IMR-90 (cell line): ENCODE data around the gene SDK1. TPM values are rescaled to one million over a fixed set of nuclear protein-coding genes. Genes with fewer than 3 reads are reported as not detected.

Experiments
- ATAC-seq: fragments of 200-7000 bp; cut with Tn5 transposase; 2 replicates; pipeline ENCODE4 v1.9.1; 2020; ENCODE audit warnings: low read depth, mild to moderate bottlenecking, moderate library complexity
- BruUV-seq: library from RNA; stranded (reverse); fragments of 400-500 nt; replicated peaks from 2 replicates; lab custom pipeline; 2021; lab: Mats Ljungman, UMichigan
- CTCF ChIA-PET: fragments of 300-600 bp; formaldehyde crosslinking; extraction: SDS; loops from one replicate; lab custom pipeline; 2021; ENCODE audit warnings: antibody characterized with exemption; lab: Yijun Ruan, JAX
- POLR2A ChIA-PET: fragments of 300-600 bp; sonication (Branson Sonifier 250); formaldehyde crosslinking; loops from one replicate; lab custom pipeline; 2022; ENCODE audit warnings: antibody characterized with exemption; ENCODE audit not compliant: unreplicated experiment; lab: Charles Lee
- DNase-seq: peaks from one replicate; pipeline ENCODE4 v3.0.0; 2013
- H2AFZ ChIP-seq: replicated peaks from 2 replicates; pipeline ENCODE3; 2013; ENCODE audit warnings: low read length, mild to moderate bottlenecking; ENCODE audit not compliant: poor library complexity
- H2AK5ac ChIP-seq: 2 replicates; pipeline ENCODE4 v1.6.1; 2013; ENCODE audit warnings: low read depth, low read length, inconsistent platforms
- H2AK9ac ChIP-seq: replicated peaks from 2 replicates; pipeline ENCODE3; 2013; ENCODE audit warnings: mild to moderate bottlenecking, low read depth, low read length, moderate library complexity; ENCODE audit not compliant: poor library complexity
- H2BK120ac ChIP-seq: 2 replicates; pipeline ENCODE4 v1.6.1; 2013; ENCODE audit warnings: low read depth, low read length, inconsistent platforms
- H2BK15ac ChIP-seq: 3 replicates; pipeline ENCODE4 v1.6.1; 2013; ENCODE audit warnings: low read depth, low read length, inconsistent platforms
- H2BK20ac ChIP-seq: 2 replicates; pipeline ENCODE4 v1.6.1; 2013; ENCODE audit warnings: low read depth, mild to moderate bottlenecking, inconsistent platforms, low read length, moderate library complexity
- H2BK5ac ChIP-seq: 2 replicates; pipeline ENCODE4 v1.6.1; 2013; ENCODE audit warnings: mild to moderate bottlenecking, low read depth, low read length, inconsistent platforms; ENCODE audit not compliant: poor library complexity, severe bottlenecking
- H3K14ac ChIP-seq: replicated peaks from 2 replicates; pipeline ENCODE4 v1.6.1; 2013; ENCODE audit warnings: low read depth, low read length, inconsistent platforms
- H3K18ac ChIP-seq: 2 replicates; pipeline ENCODE4 v1.6.1; 2013; ENCODE audit warnings: low read depth, low read length, control low read depth
- H3K23ac ChIP-seq: 2 replicates; pipeline ENCODE4 v1.6.1; 2013; ENCODE audit warnings: low read depth, low read length, inconsistent platforms
- H3K27ac ChIP-seq: 2 replicates; pipeline ENCODE4 v1.5.1; 2013; ENCODE audit warnings: mild to moderate bottlenecking, control low read depth, low read length; ENCODE audit not compliant: insufficient read depth
- H3K27me3 ChIP-seq: 2 replicates; pipeline ENCODE4 v1.6.1; 2013; ENCODE audit warnings: low read length; ENCODE audit not compliant: control insufficient read depth, insufficient read depth
- H3K36me3 ChIP-seq: 2 replicates; pipeline ENCODE4 v1.6.1; 2013; ENCODE audit warnings: low read length, mixed read lengths; ENCODE audit not compliant: control insufficient read depth, insufficient read depth
- H3K4ac ChIP-seq: 2 replicates; pipeline ENCODE4 v1.6.1; 2013; ENCODE audit warnings: low read depth, low read length, inconsistent platforms
- H3K4me1 ChIP-seq: 2 replicates; pipeline ENCODE4 v1.6.1; 2013; ENCODE audit warnings: low read length, mixed read lengths; ENCODE audit not compliant: control insufficient read depth, insufficient read depth
- H3K4me2 ChIP-seq: 2 replicates; pipeline ENCODE4 v1.6.1; 2013; ENCODE audit warnings: low read depth, mild to moderate bottlenecking, control low read depth, low read length, moderate library complexity
- H3K4me3 ChIP-seq: 2 replicates; pipeline ENCODE4 v1.5.1; 2013; ENCODE audit warnings: low read depth, mild to moderate bottlenecking, control low read depth, low read length, moderate library complexity; ENCODE audit not compliant: insufficient read depth
- H3K56ac ChIP-seq: 2 replicates; pipeline ENCODE4 v1.6.1; 2013; ENCODE audit warnings: low read length, inconsistent platforms; ENCODE audit not compliant: insufficient read depth; ENCODE audit errors: extremely low read depth
- H3K79me1 ChIP-seq, 2 experiments: 2 replicates each; pipeline ENCODE4 v1.6.1; 2013; ENCODE audit warnings: low read length in 2 of 2, inconsistent platforms in 1 of 2, low read depth in 1 of 2
- H3K9ac ChIP-seq: 2 replicates; pipeline ENCODE4 v1.6.1; 2013; ENCODE audit warnings: low read depth, low read length, control low read depth
- H3K9me1 ChIP-seq: 2 replicates; pipeline ENCODE4 v1.6.1; 2013; ENCODE audit warnings: low read length, inconsistent platforms; ENCODE audit not compliant: insufficient read depth
- H3K9me3 ChIP-seq: 2 replicates; pipeline ENCODE4 v1.6.1; 2013; ENCODE audit warnings: low read length; ENCODE audit not compliant: control insufficient read depth, insufficient read depth
- H4K20me1 ChIP-seq: 2 replicates; pipeline ENCODE4 v1.6.1; 2013; ENCODE audit warnings: low read length, inconsistent platforms; ENCODE audit not compliant: insufficient read depth
- H4K5ac ChIP-seq: 2 replicates; pipeline ENCODE4 v1.6.1; 2013; ENCODE audit warnings: mild to moderate bottlenecking, low read depth, low read length, control low read depth
- H4K8ac ChIP-seq, 2 experiments: 2 replicates each; pipeline ENCODE4 v1.6.1; 2013; ENCODE audit warnings: low read depth in 2 of 2, low read length in 2 of 2, control low read depth in 1 of 2, inconsistent platforms in 1 of 2
- H4K91ac ChIP-seq: 2 replicates; pipeline ENCODE4 v1.6.1; 2013; ENCODE audit warnings: low read depth, low read length, inconsistent platforms; ENCODE audit not compliant: insufficient read depth
- BHLHE40 ChIP-seq: fragments of 150-350 bp; IDR thresholded peaks from 2 replicates; pipeline ENCODE4 v1.6.1; 2016; ENCODE audit warnings: mild to moderate bottlenecking, low read depth, low read length
- CEBPB ChIP-seq: IDR thresholded peaks from 2 replicates; pipeline ENCODE4 v1.6.1; 2012; ENCODE audit warnings: low read depth, low read length, improper control_type of control experiment
- ELK1 ChIP-seq: fragments of 150-350 bp; IDR thresholded peaks from 2 replicates; pipeline ENCODE4 v1.6.1; 2016; ENCODE audit warnings: low read depth, mild to moderate bottlenecking, low read length, moderate library complexity, borderline replicate concordance
- FOS ChIP-seq: fragments of 150-350 bp; IDR thresholded peaks from 2 replicates; pipeline ENCODE4 v1.6.1; 2016; ENCODE audit warnings: low read depth, low read length
- MAFK ChIP-seq: IDR thresholded peaks from 2 replicates; pipeline ENCODE4 v1.6.1; 2012; ENCODE audit warnings: low read depth, low read length, improper control_type of control experiment
- MAZ ChIP-seq: IDR thresholded peaks from 2 replicates; pipeline ENCODE4 v1.6.1; 2012; ENCODE audit warnings: low read depth, mild to moderate bottlenecking, low read length, improper control_type of control experiment, moderate library complexity, borderline replicate concordance
- MXI1 ChIP-seq: IDR thresholded peaks from 2 replicates; pipeline ENCODE4 v1.6.1; 2012; ENCODE audit warnings: low read depth, mild to moderate bottlenecking, low read length, moderate library complexity, borderline replicate concordance
- POLR2A ChIP-seq: IDR thresholded peaks from 2 replicates; pipeline ENCODE4 v1.6.1; 2012; ENCODE audit warnings: mild to moderate bottlenecking, low read depth, low read length
- RAD21 ChIP-seq: IDR thresholded peaks from 2 replicates; pipeline ENCODE4 v1.6.1; 2012; ENCODE audit warnings: low read length, improper control_type of control experiment
- RCOR1 ChIP-seq: IDR thresholded peaks from 2 replicates; pipeline ENCODE4 v1.6.1; 2012; ENCODE audit warnings: mild to moderate bottlenecking, low read length, improper control_type of control experiment; ENCODE audit not compliant: insufficient replicate concordance
- RFX5 ChIP-seq: IDR thresholded peaks from 2 replicates; pipeline ENCODE4 v1.8.0; 2012; ENCODE audit warnings: low read depth, mild to moderate bottlenecking, low read length, moderate library complexity
- SMC3 ChIP-seq: fragments of 150-350 bp; IDR thresholded peaks from 2 replicates; pipeline ENCODE4 v1.6.1; 2016; ENCODE audit warnings: low read depth, mild to moderate bottlenecking, antibody characterized with exemption, low read length, moderate library complexity
- USF2 ChIP-seq: fragments of 150-350 bp; IDR thresholded peaks from 2 replicates; pipeline ENCODE4 v1.6.1; 2017; ENCODE audit warnings: mild to moderate bottlenecking, antibody characterized with exemption, low read length, low read depth
- WGBS, 2 experiments: methylation state at CpG; one replicate each; pipeline versions ENCODE4 v1.1.5 to v1.1.7; 2013; ENCODE audit warnings: missing lambda C conversion rate in 2 of 2; ENCODE audit not compliant: insufficient read length in 1 of 2; ENCODE audit errors: extremely low coverage in 2 of 2; 5-methylcytosine and 5-hydroxymethylcytosine counted together
- dilution Hi-C: fragments of 300-500 bp; cut with HindIII; formaldehyde crosslinking; loops from one replicate; pipeline ENCODE4 v1.14.3; 2018; ENCODE audit warnings: low sequenced_read_pairs; ENCODE audit not compliant: unreplicated experiment
- in situ Hi-C: fragments of 300-500 bp; cut with MboI; formaldehyde crosslinking; loops from 3 replicates; pipeline ENCODE4 v1.14.3; 2019; ENCODE audit warnings: low sequenced_read_pairs, inconsistent platforms, mixed read lengths
- intact Hi-C: fragments of 100-400 bp; cut with micrococcal nuclease; formaldehyde crosslinking; loops from 2 replicates; pipeline ENCODE4 v1.10.0; 2022
- polyA plus RNA-seq, 3 experiments: library from polyadenylated mRNA; depleted of rRNA; stranded (reverse); fragments of >200 nt; gene quantifications; 2 replicates each; pipeline ENCODE4 v1.2.3, GENCODE V29; 2012; ENCODE audit warnings: low replicate concordance in 1 of 3
- total RNA-seq: library from RNA; depleted of rRNA; stranded (reverse); fragments of >200 nt; gene quantifications from 2 replicates; pipeline ENCODE4 v1.2.3, GENCODE V29; 2012

The SDK1 gene
- total and polyA plus RNA-seq, 2 of the 4 experiments (the other 2 are of a cell fraction), result 1.5 to 1.6 TPM

DNA sequence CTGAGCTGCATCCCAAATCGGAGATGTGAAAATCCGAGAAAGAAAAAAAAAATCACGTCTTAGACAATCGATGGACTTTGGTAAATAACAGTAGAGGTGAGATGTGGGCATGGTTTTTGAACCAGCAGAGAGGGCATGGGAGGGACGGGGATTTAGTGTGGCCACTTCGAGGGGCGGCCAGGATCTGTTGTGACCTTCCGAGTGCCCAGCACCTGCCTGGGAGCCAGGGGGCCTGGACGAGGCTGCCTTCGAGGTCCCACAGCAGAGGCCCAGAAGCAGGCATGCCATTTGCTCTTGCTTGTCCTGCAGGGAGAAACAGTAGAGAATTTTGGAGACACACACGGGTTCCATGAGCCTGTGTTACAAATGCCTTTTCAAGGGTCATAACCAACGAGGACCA is 911.3 kb downstream of the SDK1 start:
- no peak overlapping the region for H4K91ac ChIP-seq
- TF ChIP-seq RFX5, result no peak
- no peak for TF ChIP-seq MXI1
- no peak for TF ChIP-seq CEBPB
- TF ChIP-seq SMC3, result no peak
- TF ChIP-seq RCOR1, result no peak
- no peak for TF ChIP-seq MAZ
- TF ChIP-seq POLR2A, result no peak
- TF ChIP-seq ELK1, result no peak
- TF ChIP-seq RAD21, result no peak
- TF ChIP-seq MAFK, result no peak
- TF ChIP-seq FOS, result no peak
- no peak for TF ChIP-seq BHLHE40
- TF ChIP-seq USF2, result no peak

More for the DNA sequence above, 911.3 kb downstream of the SDK1 start:
- ChIA-PET CTCF (no interaction called here), POLR2A (no interaction called here)
- Histone ChIP-seq H4K20me1 (no peaks in the 10 kb centered on the region), H3K9me1 (no peaks in the 10 kb centered on the region), H2AK5ac (no peak overlapping the region), H4K8ac (no peak overlapping the region), H2AK9ac (no peak overlapping the region), H3K9ac (no peak overlapping the region), H3K56ac (no peak overlapping the region), H3K27ac (no peak overlapping the region), H3K36me3 (no peaks in the 10 kb centered on the region), H3K14ac (no peak overlapping the region), H3K4me2 (no peak overlapping the region), H3K9me3 (peaks cover 22% of the 10 kb centered on the region), H3K79me1 (no peaks in the 10 kb centered on the region), H2BK20ac (no peak overlapping the region), H3K27me3 (no peaks in the 10 kb centered on the region), H3K18ac (no peak overlapping the region), H2AFZ (no peak overlapping the region), H3K23ac (no peak overlapping the region), H3K4me1 (no peaks in the 10 kb centered on the region), H2BK15ac (no peak overlapping the region), H2BK5ac (no peak overlapping the region), H2BK120ac (no peak overlapping the region), H4K5ac (no peak overlapping the region), H3K4me3 (no peak overlapping the region), H3K4ac (no peak overlapping the region)
- BruUV-seq, result no TSS peak
- in situ Hi-C loops, result no loop called here
- intact Hi-C loops, result no loop called here
- ATAC-seq (no peak), DNase-seq (no peak)
- dilution Hi-C loops, result no loop called here
- WGBS, 2 experiments, result 69% methylated on average over 5 of the region's 12 CpGs; no CpG with 5 or more reads in 1 of the 2 experiments
